GM19239 (cell line): ENCODE data around the gene RNF157.
"Not testable (repeated sequence)": the region's sequence is repeated elsewhere in the genome, so short reads cannot be mapped to it uniquely, and the experiment has no call there.

Experiments used
- DNase-seq: peaks from one replicate; pipeline ENCODE4 v3.0.0; 2011; ENCODE audit warnings: low spot score; ENCODE audit not compliant: insufficient read length
- FAIRE-seq: peaks from 2 replicates; lab custom pipeline; 2011; peaks lifted over from hg19 to GRCh38; lab: Jason Lieb, UNC

The RNF157 gene

DNA sequence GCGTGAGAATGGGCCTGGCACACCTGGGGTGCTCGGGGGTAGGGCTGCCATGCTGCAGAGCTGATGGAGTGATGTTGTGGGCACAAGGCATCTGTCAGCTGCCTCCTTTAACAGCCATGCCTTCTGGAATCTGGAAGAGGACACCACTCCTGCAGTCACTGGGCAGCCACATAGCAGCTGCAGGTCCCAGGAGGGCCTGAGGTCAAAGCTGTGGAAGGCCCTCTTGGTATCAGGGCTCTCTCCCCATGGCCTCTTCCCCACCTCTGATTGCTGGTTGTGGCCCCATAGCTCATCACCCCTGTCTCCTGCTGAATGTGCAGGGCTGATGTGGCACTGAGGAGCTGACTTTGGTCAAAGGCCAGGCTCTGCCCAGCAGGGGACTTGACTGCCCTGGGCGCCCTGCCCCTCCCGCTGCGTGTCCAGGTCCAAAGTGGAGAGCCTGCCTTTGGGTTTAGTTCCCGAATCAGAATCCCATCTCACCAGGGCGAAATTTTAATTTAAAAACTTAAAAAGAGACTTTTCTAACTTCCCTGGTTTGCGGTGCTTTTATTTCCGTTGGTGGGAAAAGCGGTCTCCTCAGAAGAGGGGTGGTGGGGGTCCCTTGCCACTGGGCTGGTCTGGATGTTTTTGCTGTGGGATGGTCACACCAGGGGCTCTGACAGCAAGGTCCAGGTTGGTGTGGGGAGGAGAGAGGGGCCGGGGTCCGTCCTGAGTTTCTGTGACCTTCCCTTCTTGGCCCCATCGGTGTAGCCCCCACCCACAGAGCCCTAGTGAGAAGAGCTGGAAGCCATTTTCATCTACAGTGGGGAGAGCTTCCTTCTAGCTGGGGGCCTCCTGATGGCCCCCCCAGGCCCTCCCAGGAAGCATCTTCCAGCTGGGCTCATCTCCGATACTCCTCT is 30.7 kb upstream of the RNF157 start:
- FAIRE-seq (peak; percentile 80), DNase-seq (no peak)

GRCh38 chr17:76270127-76270592 is 29.9 kb upstream of the RNF157 start:
- FAIRE-seq (no peak), DNase-seq (no peak)

- FAIRE-seq, result peak; percentile 85
These were observed 29.0 kb upstream of the RNF157 start for GRCh38 chr17:76268991-76269981.

GRCh38 chr17:76268015-76268749 is 27.9 kb upstream of the RNF157 start:
- FAIRE-seq (peak; percentile 89), DNase-seq (no peak)

More at GRCh38 chr17:76268991-76269981, 29.0 kb upstream of the RNF157 start:
- no peak for DNase-seq

DNA sequence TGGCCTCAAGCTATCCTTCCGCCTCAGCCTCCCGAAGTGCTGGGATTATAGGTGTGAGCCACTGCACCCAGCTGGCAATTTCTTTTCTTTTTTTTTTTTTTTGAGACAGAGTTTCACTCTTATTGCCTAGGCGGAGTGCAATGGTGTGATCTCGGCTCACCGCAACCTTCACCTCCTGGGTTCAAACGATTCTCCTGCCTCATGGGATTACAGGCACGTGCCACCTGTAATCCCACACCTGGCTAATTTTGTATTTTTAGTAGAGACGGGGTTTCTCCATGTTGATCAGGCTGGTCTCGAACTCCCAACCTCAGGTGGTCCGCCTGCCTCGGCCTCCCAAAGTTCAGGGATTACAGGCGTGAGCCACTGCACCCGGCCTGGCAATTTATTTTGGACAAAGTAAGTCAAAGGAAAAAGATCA is 27.3 kb upstream of the RNF157 start:
- FAIRE-seq, DNase-seq: not testable (repeated sequence)

- no peak for DNase-seq
- FAIRE-seq, result peak; percentile 55
These were observed 26.8 kb upstream of the RNF157 start for GRCh38 chr17:76267051-76267576.

- peak; percentile 68 for FAIRE-seq
These were observed 26.1 kb upstream of the RNF157 start for GRCh38 chr17:76266244-76266938.

GRCh38 chr17:76265624-76266243 is 25.4 kb upstream of the RNF157 start:
- DNase-seq (no peak), FAIRE-seq (no peak)

More at GRCh38 chr17:76266244-76266938, 26.1 kb upstream of the RNF157 start:
- DNase-seq, result no peak

GRCh38 chr17:76264755-76265623 is 24.7 kb upstream of the RNF157 start, which contains the start of gene UBALD2:
Gene UBALD2 (plus strand): TSS chr17:76265348. CDS start chr17:76265506, 158 bp downstream.
- FAIRE-seq (peak; percentile 91), DNase-seq (peak; percentile 92)

- FAIRE-seq (no peak), DNase-seq (no peak)
These were observed 24.1 kb upstream of the RNF157 start for GRCh38 chr17:76264425-76264754.

- no peak for DNase-seq
- FAIRE-seq, result no peak
These were observed 23.6 kb upstream of the RNF157 start for GRCh38 chr17:76263896-76264295.

- FAIRE-seq, result peak; percentile 93
- DNase-seq, result no peak
These were observed 22.5 kb upstream of the RNF157 start for GRCh38 chr17:76262732-76263344.

DNA sequence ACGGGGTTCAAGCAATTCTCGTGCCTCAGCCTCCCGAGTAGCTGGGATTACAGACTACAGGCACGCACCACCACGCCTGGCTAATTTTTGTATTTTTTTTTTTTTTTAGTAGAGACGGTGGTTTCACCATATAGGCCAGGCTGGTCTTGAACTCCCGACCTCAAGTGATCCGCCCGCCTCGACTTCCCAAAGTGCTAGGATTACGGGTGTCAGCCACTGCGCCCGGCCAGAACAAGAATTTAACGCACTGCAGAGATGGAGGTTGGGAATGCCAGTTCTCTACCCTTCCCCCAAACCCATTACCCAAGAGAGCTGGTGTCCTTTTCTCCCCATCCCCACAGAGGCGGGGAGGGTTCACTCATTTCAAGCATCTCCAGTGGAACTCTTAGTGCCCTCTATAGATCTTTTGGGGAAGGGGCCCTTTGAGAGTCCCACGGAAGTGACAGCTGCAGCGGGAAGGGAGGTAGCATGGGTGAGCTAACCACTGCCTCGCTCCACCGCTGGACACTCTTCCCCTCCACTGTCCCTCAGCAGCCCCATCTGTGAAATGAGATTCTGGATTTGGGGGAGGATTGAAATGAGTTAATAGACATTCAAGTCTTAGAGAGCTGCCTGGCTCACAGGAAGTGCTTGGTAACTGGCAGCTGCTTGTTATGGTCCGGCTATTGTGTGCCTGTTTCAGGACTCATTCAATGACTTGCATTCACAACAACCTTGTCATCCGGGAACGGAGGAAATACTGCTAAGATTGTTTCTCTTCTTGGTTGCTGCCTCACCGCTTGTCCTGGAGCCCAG is 21.3 kb upstream of the RNF157 start:
- FAIRE-seq (peak; percentile 97), DNase-seq (no peak)

- FAIRE-seq, result peak; percentile 35
- no peak for DNase-seq
These were observed 20.4 kb upstream of the RNF157 start for GRCh38 chr17:76260669-76261068.

DNA sequence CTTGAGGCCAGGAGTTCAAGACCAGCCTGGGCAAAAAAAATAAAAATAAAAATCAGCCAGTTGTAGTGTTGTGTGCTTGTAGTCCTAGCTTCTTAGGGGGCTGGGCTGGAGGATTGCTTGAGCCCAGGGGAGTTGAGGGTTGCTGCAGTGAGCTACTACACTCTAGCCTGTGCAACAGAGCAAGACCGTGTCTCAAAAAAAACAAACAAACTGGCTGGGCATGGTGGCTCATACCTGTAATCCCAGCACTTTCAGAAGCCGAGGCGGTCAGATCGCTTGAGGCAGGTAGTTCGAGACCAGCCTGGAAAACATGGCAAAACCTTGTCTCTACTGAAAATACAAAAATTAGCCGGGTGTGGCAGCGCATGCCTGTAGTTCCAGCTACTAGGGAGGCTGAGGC is 19.9 kb upstream of the RNF157 start:
- FAIRE-seq (peak; percentile 77), DNase-seq (no peak)

- not testable (repeated sequence) for DNase-seq, FAIRE-seq
These were observed 16.2 kb upstream of the RNF157 start for GRCh38 chr17:76256430-76257050.
